HCT116 (cell line): ENCODE data around the gene SEMA6A.

Source experiments
- ATF3 ChIP-seq: IDR thresholded peaks from 2 replicates; pipeline ENCODE4 v1.6.1; 2012
- CTCF ChIP-seq, 3 experiments: fragments of 200-600 bp in 1 of 3; sonication (generic) in 1 of 3; IDR thresholded peaks in 2 of 3; conservative IDR thresholded peaks in 1 of 3; 2 replicates each; pipeline ENCODE4 v1.5.1; 2012 to 2017; ENCODE audit warnings: low read depth in 2 of 3, low read length in 2 of 3, antibody characterized with exemption in 1 of 3, borderline replicate concordance in 1 of 3, control low read depth in 1 of 3, mild to moderate bottlenecking in 1 of 3, mixed read lengths in 1 of 3, mixed run types in 1 of 3, moderate library complexity in 1 of 3; ENCODE audit not compliant: insufficient read depth in 1 of 3
- EZH2 ChIP-seq: fragments of 200-600 bp; sonication (generic); IDR thresholded peaks from 2 replicates; pipeline ENCODE4 v1.6.1; 2017; ENCODE audit warnings: antibody characterized with exemption, mixed run types
- EZH2phosphoT487 ChIP-seq: fragments of 200-600 bp; IDR thresholded peaks from 2 replicates; pipeline ENCODE4 v1.6.1; 2018; ENCODE audit warnings: antibody characterized with exemption, borderline replicate concordance
- JUND ChIP-seq: IDR thresholded peaks from 2 replicates; pipeline ENCODE4 v1.6.1; 2012
- POLR2A ChIP-seq: IDR thresholded peaks from 2 replicates; pipeline ENCODE4 v1.7.0; 2011; ENCODE audit warnings: borderline replicate concordance; ENCODE audit not compliant: insufficient read depth, insufficient read length; ENCODE audit errors: extremely low read depth
- POLR2AphosphoS5 ChIP-seq: IDR thresholded peaks from 2 replicates; pipeline ENCODE4 v1.6.1; 2011; ENCODE audit warnings: mild to moderate bottlenecking, low read depth, low read length, moderate library complexity
- RAD21 ChIP-seq: IDR thresholded peaks from 2 replicates; pipeline ENCODE4 v1.6.1; 2012; ENCODE audit warnings: low read depth, mild to moderate bottlenecking
- REST ChIP-seq: IDR thresholded peaks from 2 replicates; pipeline ENCODE4 v1.6.1; 2012; ENCODE audit warnings: low read depth
- SP1 ChIP-seq: IDR thresholded peaks from 2 replicates; pipeline ENCODE4 v1.6.1; 2012; ENCODE audit warnings: low read depth
- TCF7L2 ChIP-seq: IDR thresholded peaks from 2 replicates; pipeline ENCODE4 v1.7.0; 2011; ENCODE audit warnings: borderline replicate concordance, inconsistent platforms; ENCODE audit not compliant: insufficient read depth, insufficient read length; ENCODE audit errors: extremely low read depth
- YY1 ChIP-seq: IDR thresholded peaks from 2 replicates; pipeline ENCODE4 v1.6.1; 2011; ENCODE audit warnings: low read length, low read depth, moderate library complexity, mild to moderate bottlenecking; ENCODE audit not compliant: insufficient replicate concordance; ENCODE audit errors: extremely low read depth
- ZFX ChIP-seq: fragments of 450-650 bp; IDR thresholded peaks from 2 replicates; pipeline ENCODE4 v1.6.1; 2017
- ZNF274 ChIP-seq: fragments of 200-500 bp; sonication (Bioruptor generic); IDR thresholded peaks from 2 replicates; pipeline ENCODE4 v1.6.1; 2014; ENCODE audit warnings: mild to moderate bottlenecking, low read depth, low read length, inconsistent platforms

GRCh38 chr5:116428966-116429365, 145.7 kb downstream of the SEMA6A start:
- TF ChIP-seq CTCF (IDR thresholded peaks at IDR 0.05 in 2 of 3, conservative IDR thresholded peaks at IDR 0.05 in 1 of 3; ENCODE audit: borderline replicate concordance in 1 of 3, insufficient read depth in 1 of 3, low read depth in 2 of 3, low read length in 2 of 3) (no peak), POLR2A (no peak), EZH2phosphoT487 (no peak), JUND (no peak), REST (no peak), EZH2 (no peak), ZNF274 (no peak), TCF7L2 (no peak), POLR2AphosphoS5 (no peak), ZFX (no peak), RAD21 (no peak), YY1 (no peak), SP1 (no peak), ATF3 (no peak)
